ENCODE data around the gene REX1BD. TPM values are rescaled to one million over a fixed set of nuclear protein-coding genes. Genes with fewer than 3 reads are reported as not detected.

REX1BD gene
- total RNA-seq, 1 donor from 2014 or later, result 58.9 TPM

GRCh38 chr19:18610556-18611326 lies 22.1 kb downstream of the REX1BD start:
- DNase-seq (ENCODE audit: low spot score), result no peak
- intact Hi-C loops (cut with DNase I), result no loop called here

- DNase-seq (ENCODE audit: low spot score), result no peak
- intact Hi-C loops (cut with DNase I), result no loop called here
These were observed 22.9 kb downstream of the REX1BD start for GRCh38 chr19:18611327-18612050.

- DNase-seq (ENCODE audit: low spot score), result no peak
- intact Hi-C loops (cut with DNase I), result no loop called here
These were observed 23.6 kb downstream of the REX1BD start for GRCh38 chr19:18612051-18612771.

GRCh38 chr19:18612772-18613588 lies 24.4 kb downstream of the REX1BD start, which contains the start of gene TMEM59L:
Gene TMEM59L, plus strand, starts transcription at chr19:18612870. Its CDS starts 89 bp downstream, at chr19:18612959.
- intact Hi-C loops (cut with DNase I), result no loop called here
- no peak for DNase-seq (ENCODE audit: low spot score)

GRCh38 chr19:18613589-18614234 lies 25.1 kb downstream of the REX1BD start:
- intact Hi-C loops (cut with DNase I), result no loop called here
- DNase-seq (ENCODE audit: low spot score), result no peak

GRCh38 chr19:18616023-18616422 lies 27.4 kb downstream of the REX1BD start:
- no peak for DNase-seq (ENCODE audit: low spot score)
- intact Hi-C loops (cut with DNase I), result no loop called here

- intact Hi-C loops (cut with DNase I), result no loop called here
- no peak for DNase-seq (ENCODE audit: low spot score)
These were observed 29.0 kb downstream of the REX1BD start for GRCh38 chr19:18617562-18617961.

GRCh38 chr19:18618236-18618635 lies 29.6 kb downstream of the REX1BD start:
- intact Hi-C loops (cut with DNase I), result no loop called here
- no peak for DNase-seq (ENCODE audit: low spot score)

- intact Hi-C loops (cut with DNase I), result no loop called here
- DNase-seq (ENCODE audit: low spot score), result no peak
These were observed 31.7 kb downstream of the REX1BD start for GRCh38 chr19:18620311-18620710.

GRCh38 chr19:18620902-18621301 lies 32.3 kb downstream of the REX1BD start:
- intact Hi-C loops (cut with DNase I), result no loop called here
- no peak for DNase-seq (ENCODE audit: low spot score)

GRCh38 chr19:18626906-18627305 lies 38.3 kb downstream of the REX1BD start:
- no peak for DNase-seq (ENCODE audit: low spot score)
- intact Hi-C loops (cut with DNase I), result no loop called here

- no peak for DNase-seq (ENCODE audit: low spot score)
- intact Hi-C loops (cut with DNase I), result no loop called here
These were observed 40.8 kb downstream of the REX1BD start for GRCh38 chr19:18629166-18630088.

GRCh38 chr19:18633321-18633720 lies 44.7 kb downstream of the REX1BD start:
- intact Hi-C loops (cut with DNase I), result no loop called here
- DNase-seq (ENCODE audit: low spot score), result no peak

GRCh38 chr19:18634612-18635297 lies 46.2 kb downstream of the REX1BD start:
- intact Hi-C loops (cut with DNase I), result no loop called here
- no peak for DNase-seq (ENCODE audit: low spot score)

GRCh38 chr19:18635831-18636182 lies 47.2 kb downstream of the REX1BD start:
- DNase-seq (ENCODE audit: low spot score), result no peak
- intact Hi-C loops (cut with DNase I), result no loop called here

GRCh38 chr19:18636183-18636968 lies 47.8 kb downstream of the REX1BD start:
- DNase-seq (ENCODE audit: low spot score), result peak; percentile 100
- intact Hi-C loops (cut with DNase I), result no loop called here

Data from cardiac septum (tissue), 1 donor.